Suprapubic skin (tissue), 4 donors: Measurements from ENCODE around the gene FAM227A. TPM values are rescaled to one million over a fixed set of nuclear protein-coding genes. Genes with fewer than 3 reads are reported as not detected.
"Not testable (repeated sequence)": the region's sequence is repeated elsewhere in the genome, so short reads cannot be mapped to it uniquely, and the experiment has no call there.

Source experiments
- DNase-seq, 2 donors: peaks; one replicate each; pipeline ENCODE4 v3.0.0-alpha.2; 2019; ENCODE audit warnings: low spot score in 2 of 2
- H3K27ac ChIP-seq: fragments of 200-600 bp; sonication (generic); one replicate; pipeline ENCODE4 v1.5.1; 2019
- H3K27me3 ChIP-seq: fragments of 200-600 bp; sonication (generic); one replicate; pipeline ENCODE4 v1.5.1; 2019
- H3K36me3 ChIP-seq: fragments of 200-600 bp; sonication (generic); one replicate; pipeline ENCODE4 v1.5.1; 2019
- H3K4me1 ChIP-seq: fragments of 200-600 bp; sonication (generic); one replicate; pipeline ENCODE4 v1.5.1; 2019
- H3K4me3 ChIP-seq: fragments of 200-600 bp; sonication (generic); one replicate; pipeline ENCODE4 v1.5.1; 2019; ENCODE audit warnings: mild to moderate bottlenecking
- H3K9me3 ChIP-seq: fragments of 200-600 bp; sonication (generic); one replicate; pipeline ENCODE4 v1.5.1; 2019
- EP300 ChIP-seq: sonication (generic); formaldehyde crosslinking; IDR thresholded peaks from one replicate; pipeline ENCODE4 v1.6.1; 2017; ENCODE audit warnings: antibody characterized with exemption
- POLR2A ChIP-seq, 2 donors: fragments of 450-650 bp; IDR thresholded peaks; one replicate each; pipeline ENCODE4 v1.6.1; 2017; ENCODE audit warnings: antibody characterized with exemption in 2 of 2, mild to moderate bottlenecking in 2 of 2, moderate library complexity in 2 of 2
- POLR2AphosphoS5 ChIP-seq, 3 donors: sonication (generic); formaldehyde crosslinking; IDR thresholded peaks; one replicate each; pipeline ENCODE4 v1.6.1; 2017; ENCODE audit warnings: antibody characterized with exemption in 3 of 3
- WGBS: methylation state at CpG from one replicate; pipeline ENCODE4 v1.1.5; 2018; 5-methylcytosine and 5-hydroxymethylcytosine counted together
- total RNA-seq, 4 donors: library from RNA; depleted of rRNA; stranded (reverse); fragments of >200 nt; gene quantifications; one replicate each; pipeline ENCODE4 v1.1.0, GENCODE V29; 2016
- TF ChIP-seq, protein P1 (sequence below), 2 donors: fragments of 200-600 bp in 1 of 2; fragments of 450-650 bp in 1 of 2; sonication (generic) in 1 of 2; IDR thresholded peaks; one replicate each; pipeline ENCODE4 v1.5.1; 2016 to 2019; ENCODE audit warnings: antibody characterized with exemption in 2 of 2, mild to moderate bottlenecking in 1 of 2, moderate library complexity in 1 of 2

Gene FAM227A
- total RNA-seq, 4 donors from 2014 or later = 0.89 to 6.2 (median 2.2) TPM

DNA sequence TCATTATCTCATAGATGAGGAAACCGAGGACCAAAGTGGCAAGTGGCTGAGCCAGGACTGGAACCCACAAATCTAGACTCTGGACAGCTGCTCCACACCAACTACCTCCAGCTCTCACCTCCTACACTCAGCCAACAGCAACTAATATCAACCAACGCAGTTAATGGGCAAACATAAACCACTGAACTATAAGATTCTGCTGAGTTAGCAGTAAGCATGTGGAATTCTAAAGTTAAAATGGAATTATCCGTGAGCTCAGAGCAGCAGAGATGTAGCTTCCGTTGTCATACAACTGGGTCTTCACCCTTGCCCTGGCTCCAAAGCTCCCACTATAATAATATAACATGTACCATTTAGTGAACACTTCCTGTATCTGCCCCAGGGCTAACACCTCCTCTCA is 27.1 kb downstream of the FAM227A start:
- TF ChIP-seq, protein P1, sequence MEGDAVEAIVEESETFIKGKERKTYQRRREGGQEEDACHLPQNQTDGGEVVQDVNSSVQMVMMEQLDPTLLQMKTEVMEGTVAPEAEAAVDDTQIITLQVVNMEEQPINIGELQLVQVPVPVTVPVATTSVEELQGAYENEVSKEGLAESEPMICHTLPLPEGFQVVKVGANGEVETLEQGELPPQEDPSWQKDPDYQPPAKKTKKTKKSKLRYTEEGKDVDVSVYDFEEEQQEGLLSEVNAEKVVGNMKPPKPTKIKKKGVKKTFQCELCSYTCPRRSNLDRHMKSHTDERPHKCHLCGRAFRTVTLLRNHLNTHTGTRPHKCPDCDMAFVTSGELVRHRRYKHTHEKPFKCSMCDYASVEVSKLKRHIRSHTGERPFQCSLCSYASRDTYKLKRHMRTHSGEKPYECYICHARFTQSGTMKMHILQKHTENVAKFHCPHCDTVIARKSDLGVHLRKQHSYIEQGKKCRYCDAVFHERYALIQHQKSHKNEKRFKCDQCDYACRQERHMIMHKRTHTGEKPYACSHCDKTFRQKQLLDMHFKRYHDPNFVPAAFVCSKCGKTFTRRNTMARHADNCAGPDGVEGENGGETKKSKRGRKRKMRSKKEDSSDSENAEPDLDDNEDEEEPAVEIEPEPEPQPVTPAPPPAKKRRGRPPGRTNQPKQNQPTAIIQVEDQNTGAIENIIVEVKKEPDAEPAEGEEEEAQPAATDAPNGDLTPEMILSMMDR (IDR thresholded peaks at IDR 0.05) = no peak
- TF ChIP-seq EP300 (no peak), POLR2AphosphoS5 (IDR thresholded peaks at IDR 0.05) (no peak), POLR2A (IDR thresholded peaks at IDR 0.05) (no peak)
- no peak for DNase-seq
- WGBS = 89% methylated on average over 4 of the region's 4 CpGs

GRCh38 chr22:38628444-38628843 is 27.7 kb downstream of the FAM227A start:
- no peaks in the 10 kb centered on the region for H3K27me3 ChIP-seq
- no peak for DNase-seq
- no peaks in the 10 kb centered on the region for H3K4me1 ChIP-seq
- no peak for TF ChIP-seq POLR2A (IDR thresholded peaks at IDR 0.05)
- TF ChIP-seq, protein P1 (IDR thresholded peaks at IDR 0.05) = no peak
- 92% methylated on average over 5 of the region's 5 CpGs for WGBS
- H3K9me3 ChIP-seq = no peaks in the 10 kb centered on the region
- H3K27ac ChIP-seq = no peak overlapping the region
- H3K36me3 ChIP-seq = peaks cover 4% of the 10 kb centered on the region
- H3K4me3 ChIP-seq = no peak overlapping the region

More for the DNA sequence above, 27.1 kb downstream of the FAM227A start:
- H3K27ac ChIP-seq = no peak overlapping the region
- H3K9me3 ChIP-seq = no peaks in the 10 kb centered on the region
- no peak overlapping the region for H3K4me3 ChIP-seq
- peaks cover 4% of the 10 kb centered on the region for H3K36me3 ChIP-seq
- no peaks in the 10 kb centered on the region for H3K4me1 ChIP-seq
- no peaks in the 10 kb centered on the region for H3K27me3 ChIP-seq

DNA sequence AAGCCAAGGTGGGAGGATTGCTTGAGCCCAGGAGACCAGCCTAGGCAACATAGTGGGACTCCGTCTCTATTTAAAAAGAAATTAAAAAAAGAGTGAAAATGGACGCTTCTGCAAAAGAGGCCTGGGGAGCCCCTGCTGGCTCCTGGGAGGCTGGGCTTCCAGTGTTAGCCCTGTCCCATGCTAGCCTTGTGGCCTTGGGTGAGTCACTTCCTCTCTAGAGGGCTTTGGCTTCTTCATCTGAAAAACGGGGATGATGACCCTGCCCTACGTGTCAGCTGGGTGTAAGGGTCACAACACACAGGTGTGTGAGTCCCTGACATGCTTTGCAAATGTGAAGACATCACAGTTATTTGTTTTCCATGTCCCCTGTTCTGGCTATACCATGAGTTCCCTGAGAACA is 32.8 kb downstream of the FAM227A start:
- Histone ChIP-seq H3K36me3 (no peaks in the 10 kb centered on the region), H3K9me3 (no peaks in the 10 kb centered on the region), H3K27me3 (no peaks in the 10 kb centered on the region), H3K27ac (no peak overlapping the region), H3K4me3 (no peak overlapping the region), H3K4me1 (no peaks in the 10 kb centered on the region)
- DNase-seq = no peak
- TF ChIP-seq EP300 (no peak), POLR2A (IDR thresholded peaks at IDR 0.05) (no peak), POLR2AphosphoS5 (IDR thresholded peaks at IDR 0.05) (no peak)
- TF ChIP-seq, protein P1 (IDR thresholded peaks at IDR 0.05) = no peak
- WGBS = 81% methylated on average over 4 of the region's 4 CpGs

- Histone ChIP-seq H3K4me3 (no peak overlapping the region), H3K4me1 (no peaks in the 10 kb centered on the region), H3K27ac (no peak overlapping the region), H3K27me3 (no peaks in the 10 kb centered on the region), H3K9me3 (no peaks in the 10 kb centered on the region), H3K36me3 (no peaks in the 10 kb centered on the region)
- no peak for DNase-seq
- 92% methylated on average over 2 of the region's 2 CpGs for WGBS
- TF ChIP-seq, protein P1 (IDR thresholded peaks at IDR 0.05) = no peak
- TF ChIP-seq POLR2AphosphoS5 (IDR thresholded peaks at IDR 0.05) (no peak), EP300 (no peak), POLR2A (IDR thresholded peaks at IDR 0.05) (no peak)
Observed at GRCh38 chr22:38618682-38619081, 37.5 kb downstream of the FAM227A start.

- Histone ChIP-seq H3K4me3 (no peak overlapping the region), H3K9me3 (no peaks in the 10 kb centered on the region), H3K36me3 (no peaks in the 10 kb centered on the region), H3K27ac (no peak overlapping the region), H3K27me3 (no peaks in the 10 kb centered on the region), H3K4me1 (no peaks in the 10 kb centered on the region)
- WGBS = 97% methylated on average over 1 of the region's 1 CpG
- DNase-seq = no peak
- no peak for TF ChIP-seq EP300
- no peak for TF ChIP-seq POLR2A (IDR thresholded peaks at IDR 0.05)
- no peak for TF ChIP-seq POLR2AphosphoS5 (IDR thresholded peaks at IDR 0.05)
- TF ChIP-seq, protein P1 (IDR thresholded peaks at IDR 0.05) = no peak
Observed at GRCh38 chr22:38618258-38618657, 37.9 kb downstream of the FAM227A start.

GRCh38 chr22:38615064-38615405 is 41.2 kb downstream of the FAM227A start:
- not testable (repeated sequence) for H3K27me3 ChIP-seq, H3K9me3 ChIP-seq, H3K27ac ChIP-seq, H3K36me3 ChIP-seq, H3K4me3 ChIP-seq, DNase-seq, H3K4me1 ChIP-seq
- 79% methylated on average over 9 of the region's 9 CpGs for WGBS
